Stimulated activated CD4-positive, alpha-beta T cell treated with anti-CD3 and anti-CD28 coated beads, Interleukin-12 subunit alpha, Interleukin-12 subunit beta, amount 100 ng/mL, for 24 hours (primary cell): Measurements from ENCODE around the gene ADCY5.
"Not testable (repeated sequence)": the region's sequence is repeated elsewhere in the genome, so short reads cannot be mapped to it uniquely, and the experiment has no call there.

Experiments used
- DNase-seq, 2 experiments: peaks; one replicate each; pipeline ENCODE4 v3.0.0-alpha.2; 2020; ENCODE audit warnings: low read depth in 2 of 2

ADCY5 gene

DNA sequence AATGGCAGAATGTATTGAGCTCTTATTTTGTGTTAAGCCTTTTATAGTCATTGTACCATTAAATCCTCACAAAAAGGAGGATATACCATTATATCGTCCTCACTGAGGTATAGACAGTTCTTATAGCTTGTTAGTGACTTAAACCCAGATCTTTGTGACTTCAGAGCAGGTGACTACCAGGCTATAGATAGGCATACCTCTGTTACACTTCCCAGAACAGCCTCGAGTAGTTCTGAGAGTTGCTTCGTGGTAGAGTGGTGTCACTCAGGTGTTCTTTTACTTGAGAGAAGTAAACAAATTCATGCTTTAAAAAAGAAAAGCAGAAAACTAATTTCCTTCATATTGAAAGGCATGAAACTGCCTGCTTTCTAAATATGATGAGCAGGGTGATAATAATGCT is 187.2 kb downstream of the ADCY5 start:
- DNase-seq, result no peak

DNA sequence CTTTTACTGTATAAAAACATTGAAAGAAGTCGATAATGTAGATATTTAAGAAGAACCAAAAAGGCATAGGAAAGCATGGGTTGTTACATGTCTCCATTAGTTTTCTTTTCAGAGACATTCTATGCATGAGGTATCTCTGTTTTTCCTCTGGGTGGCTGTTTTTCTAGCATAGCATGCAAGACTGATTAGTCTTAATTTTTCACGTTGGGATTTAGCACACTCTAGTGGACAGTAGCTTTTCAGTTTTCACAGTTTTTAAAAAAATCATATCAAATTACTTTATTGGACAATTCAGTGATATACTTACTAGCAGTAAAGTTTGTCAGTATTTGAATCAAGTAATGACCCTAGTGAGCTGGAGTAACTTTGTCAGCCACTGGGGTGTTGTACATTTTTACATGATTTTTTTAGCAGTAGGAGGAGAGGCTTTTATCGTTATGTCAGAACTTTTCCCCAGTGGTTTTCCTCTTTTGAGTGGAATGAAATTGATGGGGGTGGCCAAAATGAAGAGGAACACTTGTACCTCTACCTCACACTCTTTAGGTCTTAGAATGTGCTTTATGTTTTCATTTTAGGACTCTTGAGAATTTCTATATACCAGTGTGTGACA is 190.0 kb downstream of the ADCY5 start:
- DNase-seq, result no peak

DNA sequence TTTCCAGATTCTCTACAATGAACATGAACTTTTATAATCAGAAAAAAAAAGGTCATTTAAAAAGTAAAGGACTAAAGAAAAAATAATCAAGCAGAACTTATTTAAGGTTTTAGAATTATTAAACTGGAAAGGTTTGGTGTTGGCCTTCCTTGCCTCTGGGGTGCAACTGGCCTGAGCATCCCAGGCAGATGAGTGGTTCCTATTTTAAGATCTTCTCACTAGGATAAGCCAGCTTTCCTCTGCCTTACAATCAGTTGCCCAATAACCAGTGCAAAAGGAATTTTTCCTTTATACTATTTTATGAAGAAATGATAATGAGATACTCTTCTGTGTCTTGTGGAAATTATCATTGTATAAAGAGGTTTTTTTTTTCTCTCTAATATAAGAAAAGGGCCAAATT is 190.5 kb downstream of the ADCY5 start:
- no peak for DNase-seq

DNA sequence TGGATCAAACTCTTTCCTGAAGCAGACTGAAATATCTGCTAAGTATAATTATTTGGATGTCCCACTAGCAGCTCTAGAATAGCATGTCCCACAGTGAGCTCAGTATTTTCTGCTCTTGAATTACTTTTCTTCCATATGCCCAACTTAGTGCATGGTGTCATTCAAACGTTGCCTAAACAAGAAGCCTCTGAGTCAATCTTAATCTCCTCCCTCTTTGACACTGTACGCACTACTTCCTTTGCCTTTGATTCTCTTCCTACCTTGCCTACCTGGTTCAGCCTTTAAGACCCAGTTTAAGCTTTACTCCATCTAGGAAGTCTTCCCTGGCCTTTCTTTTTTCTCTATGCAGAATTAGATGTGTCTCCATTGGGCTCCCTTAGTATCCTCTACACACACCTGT is 192.6 kb downstream of the ADCY5 start:
- no peak for DNase-seq

DNA sequence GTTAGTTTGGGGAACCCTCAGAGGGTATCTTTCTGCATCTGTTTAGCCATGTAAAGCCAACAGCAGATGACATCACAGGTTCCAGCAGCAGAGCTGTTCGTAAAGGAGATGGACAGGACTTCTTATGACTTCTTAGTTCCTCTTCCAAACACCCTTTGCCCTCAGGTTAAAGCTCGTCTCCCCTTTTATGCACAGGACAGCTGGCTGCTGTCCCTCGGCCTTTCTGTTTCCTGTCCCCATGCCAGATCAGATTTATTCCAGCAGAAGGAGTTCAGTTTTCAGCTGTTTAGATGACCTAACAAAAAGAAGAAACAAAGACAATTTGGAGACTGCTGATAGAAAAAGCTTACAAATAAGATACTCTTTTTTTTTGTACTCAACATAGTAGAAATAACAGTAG is 202.0 kb downstream of the ADCY5 start:
- no peak for DNase-seq

DNA sequence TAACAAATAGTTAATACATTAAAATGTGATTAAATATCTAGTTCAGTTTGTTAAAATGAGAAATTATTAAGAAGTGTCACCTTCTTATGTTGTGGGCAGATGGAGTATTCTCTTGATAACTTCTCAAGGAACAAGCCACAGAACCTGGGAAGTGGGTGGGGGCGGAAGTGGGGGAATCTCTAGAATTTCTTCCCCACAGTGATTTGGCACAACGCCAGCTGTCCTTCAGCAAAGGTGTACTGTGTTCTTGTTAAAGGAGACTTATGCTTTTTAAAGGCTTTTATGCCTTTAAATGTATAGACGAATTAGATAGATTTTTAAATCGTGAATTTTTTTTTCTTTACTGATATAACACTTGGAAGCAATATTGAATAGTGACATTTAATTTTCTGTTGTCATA is 204.8 kb downstream of the ADCY5 start:
- DNase-seq, result no peak

DNA sequence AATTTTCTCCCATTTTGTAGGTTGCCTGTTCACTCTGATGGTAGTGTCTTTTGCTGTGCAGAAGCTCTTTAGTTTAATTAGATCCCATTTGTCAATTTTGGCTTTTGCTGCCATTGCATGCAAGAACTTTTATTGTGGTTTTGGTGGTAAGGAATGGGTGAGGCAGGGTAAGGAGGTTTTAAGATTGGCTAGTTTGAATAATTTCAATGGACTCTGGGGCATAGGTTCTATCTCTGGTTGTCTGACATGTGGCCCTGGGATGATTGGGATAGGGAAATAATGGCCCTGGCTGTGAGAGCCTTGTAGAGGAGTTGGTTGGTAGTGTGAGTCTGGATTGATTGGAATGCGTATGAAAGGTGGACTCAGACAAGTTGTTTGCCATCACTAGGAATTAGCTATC is 209.1 kb downstream of the ADCY5 start:
- no peak for DNase-seq

DNA sequence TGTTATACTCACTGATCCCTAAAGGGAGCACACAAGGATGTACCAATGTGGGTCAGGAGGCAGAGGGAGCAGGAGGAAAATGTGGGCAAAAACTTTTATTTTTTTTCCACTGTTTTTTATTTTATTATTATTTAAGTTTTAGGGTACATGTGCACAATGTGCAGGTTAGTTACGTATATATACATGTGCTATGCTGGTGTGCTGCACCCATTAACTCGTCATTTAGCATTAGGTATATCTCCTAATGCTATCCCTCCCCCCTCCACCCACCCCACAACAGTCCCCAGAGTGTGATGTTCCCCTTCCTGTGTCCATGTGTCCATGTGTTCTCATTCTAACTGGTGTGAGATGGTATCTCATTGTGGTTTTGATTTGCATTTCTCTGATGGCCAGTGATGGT is 209.7 kb downstream of the ADCY5 start:
- DNase-seq, result not testable (repeated sequence)

DNA sequence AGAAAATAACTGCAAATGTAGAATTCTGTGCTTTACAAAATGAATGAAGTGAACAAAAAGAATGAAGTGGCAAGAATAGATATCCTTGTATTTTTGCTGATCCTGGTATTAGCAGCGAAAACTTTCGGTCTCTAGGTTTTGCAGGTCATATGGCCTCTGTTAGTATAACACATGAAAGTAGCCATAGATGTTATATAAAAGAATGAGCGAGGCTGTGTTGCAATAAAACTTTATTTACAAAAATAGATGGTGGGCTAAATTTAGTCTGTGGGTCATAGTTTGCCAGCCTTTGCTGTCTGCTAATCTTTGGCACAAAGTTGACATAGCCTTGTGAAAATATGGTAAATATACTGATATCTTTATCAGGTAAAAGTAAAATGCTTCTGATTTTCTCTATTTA is 212.0 kb downstream of the ADCY5 start:
- no peak for DNase-seq
